ENCODE measurements around the gene LONP1.

DNA sequence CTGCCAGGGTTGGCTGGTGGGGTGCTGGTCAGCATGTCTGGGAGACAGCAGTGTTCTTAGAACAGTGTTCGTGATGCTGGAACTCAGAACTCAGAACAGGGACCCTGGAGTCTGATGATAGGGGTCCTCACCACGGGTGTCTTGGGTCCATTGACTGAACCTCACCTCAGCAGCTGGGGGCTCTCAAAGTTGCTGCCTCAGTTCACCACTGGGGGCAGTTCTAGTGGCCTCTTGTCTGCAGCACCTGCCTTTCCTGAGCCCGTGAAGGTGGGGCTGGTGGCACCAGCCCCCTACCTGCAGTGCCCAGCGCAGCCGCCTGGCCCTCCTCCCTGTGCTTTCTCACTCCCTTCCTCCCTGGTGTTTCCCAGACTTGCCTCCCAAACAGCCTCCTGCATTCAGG is 68.6 kb downstream of the LONP1 start:
- TF ChIP-seq ZNF274 (IDR thresholded peaks at IDR 0.05; ENCODE audit: low read depth, low read length) = no peak
- no peak for TF ChIP-seq SUZ12 (IDR thresholded peaks at IDR 0.05; ENCODE audit: extremely low read depth, insufficient read depth, insufficient read length)
